GM19395 (cell line): ENCODE measurements around the gene LAMB1.

Source experiments
- ATAC-seq: cut with Tn5 transposase; IDR thresholded peaks from one replicate; pipeline ENCODE4 v1.9.1; 2021; ENCODE audit warnings: mild to moderate bottlenecking, moderate library complexity; ENCODE audit not compliant: unreplicated experiment

LAMB1 gene

GRCh38 chr7:107999779-108000560 lies 3.0 kb downstream of the LAMB1 start:
- ATAC-seq = no peak

- ATAC-seq = no peak
These were observed 4.1 kb downstream of the LAMB1 start for GRCh38 chr7:107998660-107999480.

GRCh38 chr7:107998150-107998549 lies 4.8 kb downstream of the LAMB1 start:
- ATAC-seq = no peak

GRCh38 chr7:107996072-107996882 lies 6.7 kb downstream of the LAMB1 start:
- ATAC-seq = no peak

- no peak for ATAC-seq
These were observed 7.5 kb downstream of the LAMB1 start for GRCh38 chr7:107995184-107996071.

GRCh38 chr7:107994421-107995030 lies 8.4 kb downstream of the LAMB1 start:
- ATAC-seq = no peak

- no peak for ATAC-seq
These were observed 9.1 kb downstream of the LAMB1 start for GRCh38 chr7:107993891-107994291.

GRCh38 chr7:107989618-107990373 lies 13.2 kb downstream of the LAMB1 start:
- no peak for ATAC-seq

GRCh38 chr7:107982918-107983389 lies 20.0 kb downstream of the LAMB1 start:
- ATAC-seq = no peak

GRCh38 chr7:107982042-107982840 lies 20.7 kb downstream of the LAMB1 start:
- ATAC-seq = no peak

- ATAC-seq = no peak
These were observed 21.5 kb downstream of the LAMB1 start for GRCh38 chr7:107981466-107981865.

GRCh38 chr7:107980671-107981190 lies 22.2 kb downstream of the LAMB1 start:
- ATAC-seq = no peak

GRCh38 chr7:107980171-107980570 lies 22.8 kb downstream of the LAMB1 start:
- no peak for ATAC-seq

GRCh38 chr7:107978815-107979408 lies 24.0 kb downstream of the LAMB1 start:
- no peak for ATAC-seq

GRCh38 chr7:107977048-107977447 lies 25.9 kb downstream of the LAMB1 start:
- no peak for ATAC-seq

GRCh38 chr7:107976620-107977019 lies 26.3 kb downstream of the LAMB1 start:
- no peak for ATAC-seq

- ATAC-seq = no peak
These were observed 27.5 kb downstream of the LAMB1 start for GRCh38 chr7:107975394-107976013.
